GM21737 (cell line): Measurements from ENCODE around the gene ITFG1.
A peak's percentile ranks its signal among the peaks of the same experiment; 100 is the strongest.
"Not testable (repeated sequence)": the region's sequence is repeated elsewhere in the genome, so short reads cannot be mapped to it uniquely, and the experiment has no call there.

Source experiments
- ATAC-seq: cut with Tn5 transposase; IDR thresholded peaks from one replicate; pipeline ENCODE4 v1.9.1; 2021; ENCODE audit warnings: mild to moderate bottlenecking, moderate library complexity; ENCODE audit not compliant: unreplicated experiment

The ITFG1 gene

GRCh38 chr16:47175152-47175551 is 285.7 kb downstream of the ITFG1 start:
- no peak for ATAC-seq

- no peak for ATAC-seq
Observed at GRCh38 chr16:47162670-47163420, 298.0 kb downstream of the ITFG1 start.

GRCh38 chr16:47161464-47161863 is 299.4 kb downstream of the ITFG1 start:
- ATAC-seq = no peak

- no peak for ATAC-seq
Observed at GRCh38 chr16:47160422-47160821, 300.4 kb downstream of the ITFG1 start.

GRCh38 chr16:47158992-47159391 is 301.9 kb downstream of the ITFG1 start:
- no peak for ATAC-seq

- ATAC-seq = no peak
Observed at GRCh38 chr16:47156680-47157215, 304.1 kb downstream of the ITFG1 start.

GRCh38 chr16:47152501-47152900 is 308.4 kb downstream of the ITFG1 start:
- not testable (repeated sequence) for ATAC-seq

- ATAC-seq = no peak
Observed at GRCh38 chr16:47150067-47150466, 310.8 kb downstream of the ITFG1 start.

- no peak for ATAC-seq
Observed at GRCh38 chr16:47144559-47144877, 316.3 kb downstream of the ITFG1 start.

- peak; percentile 55 for ATAC-seq
Observed at GRCh38 chr16:47143677-47144558, 316.9 kb downstream of the ITFG1 start, which contains the start of gene NETO2. TSS of gene NETO2 (minus strand) at chr16:47143945. CDS start at chr16:47143612, 333 bp downstream.

GRCh38 chr16:47142821-47143676 is 317.8 kb downstream of the ITFG1 start:
- ATAC-seq = peak; percentile 59

- ATAC-seq = no peak
Observed at GRCh38 chr16:47142486-47142820, 318.4 kb downstream of the ITFG1 start.

GRCh38 chr16:47141773-47142485 is 318.9 kb downstream of the ITFG1 start:
- peak; percentile 58 for ATAC-seq

- no peak for ATAC-seq
Observed at GRCh38 chr16:47140686-47141085, 320.2 kb downstream of the ITFG1 start.

GRCh38 chr16:47139561-47140185 is 321.2 kb downstream of the ITFG1 start:
- no peak for ATAC-seq

GRCh38 chr16:47137925-47138324 is 322.9 kb downstream of the ITFG1 start:
- ATAC-seq = not testable (repeated sequence)

GRCh38 chr16:47136099-47136842 is 324.6 kb downstream of the ITFG1 start:
- no peak for ATAC-seq

- ATAC-seq = no peak
Observed at GRCh38 chr16:47134550-47134949, 326.3 kb downstream of the ITFG1 start.

- ATAC-seq = no peak
Observed at GRCh38 chr16:47132308-47132707, 328.6 kb downstream of the ITFG1 start.
